ENCODE results near the gene UMAD1.

The UMAD1 gene

GRCh38 chr7:7764520-7765396 is 124.2 kb downstream of the UMAD1 start:
- DNase-seq (ENCODE audit: low read depth in 2 of 2): no peak

DNA sequence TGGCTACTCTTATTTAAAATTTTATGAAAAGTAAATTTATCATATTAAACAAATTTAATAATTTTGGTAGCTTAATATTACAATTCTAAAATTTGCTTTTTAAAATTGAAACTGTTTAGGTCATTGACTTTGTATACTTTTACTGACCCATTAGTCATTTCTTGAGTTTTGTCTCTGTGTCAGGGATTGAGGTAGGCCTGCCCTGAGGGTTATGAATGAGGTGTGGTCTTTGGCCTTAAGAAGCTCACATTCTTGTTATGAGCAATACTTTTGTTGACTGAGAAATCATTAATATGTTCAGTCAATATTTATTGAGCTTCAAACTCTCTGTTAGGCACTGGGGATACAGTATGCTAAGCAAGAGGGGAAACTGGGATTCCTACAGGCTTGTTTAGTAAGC is 124.9 kb downstream of the UMAD1 start:
- no peak for DNase-seq (ENCODE audit: low read depth in 2 of 2)

GRCh38 chr7:7766671-7767070 is 126.1 kb downstream of the UMAD1 start:
- no peak for DNase-seq (ENCODE audit: low read depth in 2 of 2)

- no peak for DNase-seq (ENCODE audit: low read depth in 2 of 2)
Measured at GRCh38 chr7:7768977-7769709, 128.6 kb downstream of the UMAD1 start.

DNA sequence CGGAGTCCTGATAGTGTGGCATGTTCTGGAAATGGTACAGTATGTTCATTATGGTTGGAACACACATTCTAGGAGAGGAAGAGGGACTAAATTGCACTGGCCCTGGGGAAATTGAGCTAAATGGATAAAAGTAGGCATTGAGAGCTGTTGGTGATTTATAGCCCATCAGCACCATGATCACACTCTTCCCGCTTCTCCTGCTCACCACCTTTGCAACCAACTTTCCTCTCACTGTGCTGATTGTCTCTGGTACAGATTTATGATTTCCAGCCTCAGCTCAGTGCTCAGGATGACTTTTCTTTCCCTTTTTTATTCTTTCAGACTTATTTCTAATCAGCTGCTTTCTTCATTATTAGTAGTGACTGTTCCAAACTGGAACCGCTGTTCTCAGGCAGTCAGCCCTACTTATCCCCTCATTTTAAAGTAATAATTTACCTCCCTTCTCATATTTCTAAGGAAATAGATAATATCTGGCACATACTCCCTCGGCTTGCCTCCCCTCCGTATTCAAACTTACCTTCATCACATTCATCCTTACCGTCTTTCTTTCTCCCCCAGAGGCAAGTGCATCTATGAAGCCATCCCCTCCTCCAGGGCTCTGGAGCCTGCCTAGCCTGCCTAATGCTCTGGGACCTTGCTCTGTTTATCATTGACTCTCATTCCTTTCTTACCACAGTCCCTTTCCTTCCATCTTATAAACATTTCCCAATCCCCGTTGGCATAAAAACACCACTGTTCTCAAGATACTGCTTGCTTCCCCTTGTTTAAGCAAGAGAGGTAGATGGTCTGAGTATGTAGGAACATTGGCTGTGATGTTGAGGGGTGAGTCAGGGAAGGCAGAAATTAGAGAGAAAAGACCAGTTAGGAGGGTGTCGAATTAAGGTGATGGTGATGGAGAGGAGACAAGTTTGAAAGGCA is 129.4 kb downstream of the UMAD1 start:
- DNase-seq (ENCODE audit: low read depth in 2 of 2): no peak

GRCh38 chr7:7771452-7771851 is 130.9 kb downstream of the UMAD1 start:
- DNase-seq (ENCODE audit: low read depth in 2 of 2): no peak

- no peak for DNase-seq (ENCODE audit: low read depth in 2 of 2)
Measured at GRCh38 chr7:7772397-7772821, 131.9 kb downstream of the UMAD1 start.

- DNase-seq (ENCODE audit: low read depth in 2 of 2): no peak
Measured at GRCh38 chr7:7773334-7774309, 133.1 kb downstream of the UMAD1 start.

- no peak for DNase-seq (ENCODE audit: low read depth in 2 of 2)
Measured at GRCh38 chr7:7779888-7780287, 139.3 kb downstream of the UMAD1 start.

- no peak for DNase-seq (ENCODE audit: low read depth in 2 of 2)
Measured at GRCh38 chr7:7783001-7783400, 142.4 kb downstream of the UMAD1 start.

GRCh38 chr7:7785344-7785973 is 144.9 kb downstream of the UMAD1 start:
- DNase-seq (ENCODE audit: low read depth in 2 of 2): no peak

DNA sequence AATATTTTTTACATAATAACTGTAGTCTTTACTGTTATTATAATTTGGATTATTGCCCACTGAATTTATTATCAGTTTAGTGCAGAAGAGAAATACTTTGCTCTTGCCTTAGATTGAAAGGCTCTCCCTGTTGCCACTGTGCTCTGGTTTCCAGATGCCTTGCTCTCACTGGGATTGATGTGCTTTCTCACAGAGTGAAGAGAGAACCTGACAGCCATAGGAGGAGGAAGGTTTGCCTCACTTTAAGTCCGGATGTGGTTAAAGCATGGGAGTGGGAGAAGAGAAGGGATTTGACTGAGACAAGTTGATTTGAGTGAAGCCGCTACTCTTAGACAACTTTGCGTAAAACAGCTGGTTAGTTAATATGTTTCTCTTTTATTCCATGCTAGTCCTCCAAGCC is 146.0 kb downstream of the UMAD1 start:
- DNase-seq (ENCODE audit: low read depth in 2 of 2): no peak

- no peak for DNase-seq (ENCODE audit: low read depth in 2 of 2)
Measured at GRCh38 chr7:7789551-7789988, 149.0 kb downstream of the UMAD1 start.

DNA sequence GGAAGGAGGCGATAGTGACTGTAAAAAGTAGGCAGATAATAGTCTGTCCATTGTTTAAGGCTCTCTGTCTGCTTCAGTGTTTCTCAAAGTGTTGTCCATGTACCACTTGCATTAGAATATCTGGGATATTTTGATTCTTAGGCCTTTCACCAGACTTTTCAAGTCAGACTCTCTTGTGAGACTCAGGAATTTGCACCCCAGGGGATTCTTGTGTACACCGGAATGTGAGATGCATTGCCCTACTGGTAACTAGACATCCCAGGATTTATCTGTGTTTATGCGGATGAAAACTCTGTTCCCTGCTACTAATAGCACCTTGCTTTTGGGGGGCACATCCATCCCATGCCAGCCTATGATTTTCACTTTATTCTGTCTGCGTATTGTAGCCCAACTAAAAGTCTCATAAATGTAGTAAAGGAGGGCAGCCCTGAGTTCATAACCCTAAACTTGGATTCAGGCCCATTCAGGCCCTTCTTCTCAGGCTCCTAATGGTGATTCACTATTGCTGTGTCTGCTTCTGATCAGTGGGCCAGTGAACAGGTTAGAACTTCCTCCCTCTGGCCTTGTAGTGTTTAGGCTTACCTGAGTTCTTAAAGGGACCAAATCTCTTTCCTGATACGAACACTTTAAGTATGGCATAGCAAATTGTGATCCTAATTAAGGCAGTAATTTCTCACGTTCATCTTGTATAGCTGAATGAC is 149.6 kb downstream of the UMAD1 start:
- DNase-seq (ENCODE audit: low read depth in 2 of 2): no peak

GRCh38 chr7:7791523-7791922 is 151.0 kb downstream of the UMAD1 start:
- no peak for DNase-seq (ENCODE audit: low read depth in 2 of 2)

GRCh38 chr7:7792056-7792455 is 151.5 kb downstream of the UMAD1 start:
- no peak for DNase-seq (ENCODE audit: low read depth in 2 of 2)

GRCh38 chr7:7793249-7793648 is 152.7 kb downstream of the UMAD1 start:
- no peak for DNase-seq (ENCODE audit: low read depth in 2 of 2)

DNA sequence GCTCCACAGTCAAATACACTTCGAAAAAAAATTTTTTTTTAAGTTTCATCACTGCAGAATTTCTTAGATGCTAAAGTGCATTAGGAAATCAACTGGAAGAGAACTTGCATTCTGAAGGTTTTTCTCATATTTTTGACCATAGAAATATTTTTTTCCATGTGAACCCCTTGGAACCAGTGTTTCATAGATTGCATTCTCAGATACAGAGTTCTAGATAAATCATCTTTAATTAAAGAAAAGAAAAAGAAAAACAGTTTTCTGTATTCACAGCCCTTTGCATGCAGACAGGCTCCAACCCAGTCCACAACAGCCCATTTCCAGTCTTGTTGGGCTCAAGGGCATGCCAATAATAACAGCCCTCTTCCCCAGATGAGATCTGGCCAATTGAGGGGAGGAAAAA is 153.4 kb downstream of the UMAD1 start:
- no peak for DNase-seq (ENCODE audit: low read depth in 2 of 2)

DNA sequence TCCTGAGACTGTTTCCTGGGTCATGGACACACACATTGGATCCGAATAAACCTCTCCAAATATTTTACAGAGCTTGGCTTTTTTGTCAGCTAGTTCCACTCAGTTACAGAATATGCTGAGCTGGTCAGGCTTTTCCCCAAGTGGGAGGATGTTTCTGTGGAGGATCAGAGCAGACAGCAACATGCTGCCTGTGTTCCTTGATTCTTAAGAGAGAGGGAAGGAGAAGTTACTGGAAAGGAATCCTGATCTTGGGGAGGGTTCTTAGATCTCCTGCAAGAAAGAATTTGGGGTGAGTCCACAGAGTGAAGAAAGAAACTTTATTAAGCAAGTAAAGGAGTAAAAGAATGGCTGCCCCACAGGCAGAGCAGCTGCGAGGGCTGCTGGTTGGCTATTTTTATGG is 154.7 kb downstream of the UMAD1 start:
- no peak for DNase-seq (ENCODE audit: low read depth in 2 of 2)
